ENCODE measurements around the gene USP54. TPM values are rescaled to one million over a fixed set of nuclear protein-coding genes. Genes with fewer than 3 reads are reported as not detected.

The USP54 gene
- total RNA-seq, 1 experiment from 2014 or later, result 32.8 TPM

DNA sequence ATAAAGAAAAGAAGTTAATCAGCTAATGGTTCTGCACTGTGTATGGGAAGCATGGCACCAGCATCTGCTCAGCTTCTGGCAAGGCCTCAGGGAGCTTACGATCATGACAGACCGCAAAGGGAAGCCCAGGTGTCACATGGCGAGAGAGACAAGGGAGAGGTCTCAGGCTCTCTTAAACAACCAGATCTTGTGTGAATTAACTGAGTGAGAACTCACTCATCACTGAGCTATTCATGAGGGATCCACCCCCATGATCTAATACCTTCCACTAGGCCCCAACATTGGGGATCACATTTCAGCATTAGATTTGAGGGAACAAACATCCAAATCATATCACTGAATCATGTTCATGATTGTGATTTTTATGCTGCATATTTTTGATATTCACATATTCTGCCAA lies 5.8 kb downstream of the USP54 start:
- ATAC-seq, result no peak
- H3K27me3 ChIP-seq (ENCODE audit: control insufficient read depth, insufficient read depth, low read length), result no peaks in the 10 kb centered on the region
- ChIA-PET POLR2A (no interaction called here), CTCF (no interaction called here)
- no peaks in the 10 kb centered on the region for H3K36me3 ChIP-seq (ENCODE audit: control insufficient read depth, insufficient read depth, low read length)
- in situ Hi-C loops (cut with HindIII; ENCODE audit: low pct_unique_long_range_greater_than_20kb, low sequenced_read_pairs), result no loop called here
- DNase-seq (ENCODE audit: low read depth, low spot score), result no peak
- H3K9me3 ChIP-seq (ENCODE audit: control insufficient read depth, insufficient read depth, low read depth, low read length), result no peaks in the 10 kb centered on the region
- H3K27ac ChIP-seq (ENCODE audit: low read length), result no peak overlapping the region
- no peak overlapping the region for H3K4me3 ChIP-seq (ENCODE audit: low read depth in 2 of 2, low read length in 2 of 2)
- BruUV-seq (replicated peaks), result no TSS peak
- peaks cover 21% of the 10 kb centered on the region for H3K4me1 ChIP-seq (ENCODE audit: control insufficient read depth, insufficient read depth, low read length)
- intact Hi-C loops (cut with micrococcal nuclease; ENCODE audit: unreplicated experiment), result no loop called here
- no peak for TF ChIP-seq SIN3A (IDR thresholded peaks at IDR 0.05; ENCODE audit: borderline replicate concordance, insufficient read depth, low read depth, low read length)
- no peak for TF ChIP-seq TCF7L2 (IDR thresholded peaks at IDR 0.05; ENCODE audit: low read depth, low read length)
- TF ChIP-seq POLR2AphosphoS5 (IDR thresholded peaks at IDR 0.05; ENCODE audit: low read depth, low read length), result no peak
- TF ChIP-seq, protein P1, sequence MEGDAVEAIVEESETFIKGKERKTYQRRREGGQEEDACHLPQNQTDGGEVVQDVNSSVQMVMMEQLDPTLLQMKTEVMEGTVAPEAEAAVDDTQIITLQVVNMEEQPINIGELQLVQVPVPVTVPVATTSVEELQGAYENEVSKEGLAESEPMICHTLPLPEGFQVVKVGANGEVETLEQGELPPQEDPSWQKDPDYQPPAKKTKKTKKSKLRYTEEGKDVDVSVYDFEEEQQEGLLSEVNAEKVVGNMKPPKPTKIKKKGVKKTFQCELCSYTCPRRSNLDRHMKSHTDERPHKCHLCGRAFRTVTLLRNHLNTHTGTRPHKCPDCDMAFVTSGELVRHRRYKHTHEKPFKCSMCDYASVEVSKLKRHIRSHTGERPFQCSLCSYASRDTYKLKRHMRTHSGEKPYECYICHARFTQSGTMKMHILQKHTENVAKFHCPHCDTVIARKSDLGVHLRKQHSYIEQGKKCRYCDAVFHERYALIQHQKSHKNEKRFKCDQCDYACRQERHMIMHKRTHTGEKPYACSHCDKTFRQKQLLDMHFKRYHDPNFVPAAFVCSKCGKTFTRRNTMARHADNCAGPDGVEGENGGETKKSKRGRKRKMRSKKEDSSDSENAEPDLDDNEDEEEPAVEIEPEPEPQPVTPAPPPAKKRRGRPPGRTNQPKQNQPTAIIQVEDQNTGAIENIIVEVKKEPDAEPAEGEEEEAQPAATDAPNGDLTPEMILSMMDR (IDR thresholded peaks at IDR 0.05), result no peak
- no peak for TF ChIP-seq REST (IDR thresholded peaks at IDR 0.05; ENCODE audit: insufficient read depth in 1 of 2, low read depth in 2 of 2, low read length in 1 of 2)

DNA sequence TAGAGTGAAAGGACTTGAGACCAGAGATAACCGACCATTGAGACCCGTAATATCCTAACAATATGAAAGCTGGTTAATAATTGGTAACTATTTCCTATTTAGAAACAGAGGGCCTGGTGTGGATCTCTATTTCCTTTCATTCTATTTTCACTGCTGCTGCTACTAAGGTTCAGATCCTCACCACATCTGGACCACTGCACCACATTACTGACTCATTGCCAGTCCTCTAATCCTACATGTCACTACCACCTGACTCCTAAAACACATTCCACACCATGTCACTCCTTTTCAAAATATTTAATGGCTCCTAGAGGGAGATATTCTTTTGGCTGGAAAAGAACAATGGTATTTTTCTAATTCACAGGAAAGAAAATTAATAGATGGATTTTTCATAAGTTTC lies 6.4 kb downstream of the USP54 start:
- in situ Hi-C loops (cut with HindIII; ENCODE audit: low pct_unique_long_range_greater_than_20kb, low sequenced_read_pairs), result no loop called here
- Histone ChIP-seq H3K4me3 (ENCODE audit: low read depth in 2 of 2, low read length in 2 of 2) (no peak overlapping the region), H3K27ac (ENCODE audit: low read length) (no peak overlapping the region), H3K4me1 (ENCODE audit: control insufficient read depth, insufficient read depth, low read length) (peaks cover 15% of the 10 kb centered on the region; the same call in 1 of the 2 replicates), H3K27me3 (ENCODE audit: control insufficient read depth, insufficient read depth, low read length) (no peaks in the 10 kb centered on the region), H3K36me3 (ENCODE audit: control insufficient read depth, insufficient read depth, low read length) (no peaks in the 10 kb centered on the region), H3K9me3 (ENCODE audit: control insufficient read depth, insufficient read depth, low read depth, low read length) (no peaks in the 10 kb centered on the region)
- ATAC-seq, result no peak
- ChIA-PET CTCF (no interaction called here), POLR2A (no interaction called here)
- TF ChIP-seq POLR2AphosphoS5 (IDR thresholded peaks at IDR 0.05; ENCODE audit: low read depth, low read length) (no peak), REST (IDR thresholded peaks at IDR 0.05; ENCODE audit: insufficient read depth in 1 of 2, low read depth in 2 of 2, low read length in 1 of 2) (no peak), SIN3A (IDR thresholded peaks at IDR 0.05; ENCODE audit: borderline replicate concordance, insufficient read depth, low read depth, low read length) (no peak), TCF7L2 (IDR thresholded peaks at IDR 0.05; ENCODE audit: low read depth, low read length) (no peak)
- TF ChIP-seq, protein P1 (IDR thresholded peaks at IDR 0.05), result no peak
- intact Hi-C loops (cut with micrococcal nuclease; ENCODE audit: unreplicated experiment), result no loop called here
- no peak for DNase-seq (ENCODE audit: low read depth, low spot score)
- no TSS peak for BruUV-seq (replicated peaks)
